Measurements from ENCODE around the gene UBQLN4.
"Not testable (repeated sequence)": the region's sequence is repeated elsewhere in the genome, so short reads cannot be mapped to it uniquely, and the experiment has no call there.

Gene UBQLN4

GRCh38 chr1:156081180-156081916, 27.8 kb upstream of the UBQLN4 start:
- DNase-seq (ENCODE audit: low spot score): no peak

- DNase-seq (ENCODE audit: low spot score): no peak
Measured at GRCh38 chr1:156080863-156081179, 27.2 kb upstream of the UBQLN4 start.

GRCh38 chr1:156080241-156080862, 26.8 kb upstream of the UBQLN4 start:
- no peak for DNase-seq (ENCODE audit: low spot score)

- DNase-seq (ENCODE audit: low spot score): no peak
Measured at GRCh38 chr1:156079762-156080161, 26.2 kb upstream of the UBQLN4 start.

GRCh38 chr1:156078728-156079127, 25.1 kb upstream of the UBQLN4 start:
- no peak for DNase-seq (ENCODE audit: low spot score)

GRCh38 chr1:156077430-156077760, 23.8 kb upstream of the UBQLN4 start:
- no peak for DNase-seq (ENCODE audit: low spot score)

- no peak for DNase-seq (ENCODE audit: low spot score)
Measured at GRCh38 chr1:156076609-156077429, 23.2 kb upstream of the UBQLN4 start.

- no peak for DNase-seq (ENCODE audit: low spot score)
Measured at GRCh38 chr1:156075775-156076204, 22.2 kb upstream of the UBQLN4 start.

GRCh38 chr1:156075162-156075561, 21.6 kb upstream of the UBQLN4 start:
- no peak for DNase-seq (ENCODE audit: low spot score)

- no peak for DNase-seq (ENCODE audit: low spot score)
Measured at GRCh38 chr1:156074661-156075060, 21.1 kb upstream of the UBQLN4 start.

GRCh38 chr1:156073740-156074139, 20.1 kb upstream of the UBQLN4 start:
- no peak for DNase-seq (ENCODE audit: low spot score)

GRCh38 chr1:156073110-156073687, 19.6 kb upstream of the UBQLN4 start:
- no peak for DNase-seq (ENCODE audit: low spot score)

GRCh38 chr1:156072251-156072650, 18.7 kb upstream of the UBQLN4 start:
- no peak for DNase-seq (ENCODE audit: low spot score)

GRCh38 chr1:156071332-156071816, 17.8 kb upstream of the UBQLN4 start:
- DNase-seq (ENCODE audit: low spot score): not testable (repeated sequence)

- DNase-seq (ENCODE audit: low spot score): no peak
Measured at GRCh38 chr1:156070548-156070947, 16.9 kb upstream of the UBQLN4 start.

- DNase-seq (ENCODE audit: low spot score): no peak
Measured at GRCh38 chr1:156069490-156070455, 16.2 kb upstream of the UBQLN4 start.

GRCh38 chr1:156067262-156067661, 13.7 kb upstream of the UBQLN4 start:
- DNase-seq (ENCODE audit: low spot score): no peak

GRCh38 chr1:156065871-156066270, 12.3 kb upstream of the UBQLN4 start:
- no peak for DNase-seq (ENCODE audit: low spot score)

GRCh38 chr1:156065212-156065611, 11.6 kb upstream of the UBQLN4 start:
- DNase-seq (ENCODE audit: low spot score): no peak

- DNase-seq (ENCODE audit: low spot score): no peak
Measured at GRCh38 chr1:156064615-156065014, 11.0 kb upstream of the UBQLN4 start.

- no peak for DNase-seq (ENCODE audit: low spot score)
Measured at GRCh38 chr1:156063997-156064285, 10.3 kb upstream of the UBQLN4 start.

GRCh38 chr1:156062189-156062588, 8.6 kb upstream of the UBQLN4 start:
- DNase-seq (ENCODE audit: low spot score): peak; percentile 33
